Measurements from ENCODE around the gene AP1G2.

GRCh38 chr14:23514644-23514957 lies 53.0 kb downstream of the AP1G2 start:
- TF ChIP-seq FOXA1 (IDR thresholded peaks at IDR 0.05) (no peak), GABPA (IDR thresholded peaks at IDR 0.05 in 1 of 2, conservative IDR thresholded peaks at IDR 0.05 in 1 of 2) (no peak), CTCF (IDR thresholded peaks at IDR 0.05; ENCODE audit: low read depth, low read length, missing input control) (no peak)
